HG03039 (cell line): ENCODE data around the gene SYT1.

ENCODE experiments used
- ATAC-seq: cut with Tn5 transposase; IDR thresholded peaks from one replicate; pipeline ENCODE4 v1.9.1; 2021; ENCODE audit warnings: mild to moderate bottlenecking, moderate library complexity; ENCODE audit not compliant: unreplicated experiment

SYT1 gene

DNA sequence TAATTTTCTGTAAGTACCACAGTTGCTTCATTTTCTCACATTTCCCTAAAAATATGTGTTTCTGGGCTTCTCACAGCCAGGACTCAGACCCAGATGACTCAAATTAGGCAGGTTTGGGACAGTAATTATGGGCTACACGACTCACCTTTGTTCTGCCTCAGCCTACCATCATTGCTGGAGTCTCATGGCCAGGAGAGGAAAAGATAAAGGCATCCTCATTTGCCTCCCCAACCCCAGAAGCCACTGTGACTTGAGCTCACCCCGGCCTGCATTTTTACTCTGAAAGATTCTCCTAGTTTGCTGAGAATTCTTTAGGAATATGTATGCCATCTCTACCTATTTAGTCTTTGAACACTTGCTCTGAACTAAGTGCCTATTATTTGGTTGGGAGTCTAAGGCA is 618.3 kb downstream of the SYT1 start:
- no peak for ATAC-seq

DNA sequence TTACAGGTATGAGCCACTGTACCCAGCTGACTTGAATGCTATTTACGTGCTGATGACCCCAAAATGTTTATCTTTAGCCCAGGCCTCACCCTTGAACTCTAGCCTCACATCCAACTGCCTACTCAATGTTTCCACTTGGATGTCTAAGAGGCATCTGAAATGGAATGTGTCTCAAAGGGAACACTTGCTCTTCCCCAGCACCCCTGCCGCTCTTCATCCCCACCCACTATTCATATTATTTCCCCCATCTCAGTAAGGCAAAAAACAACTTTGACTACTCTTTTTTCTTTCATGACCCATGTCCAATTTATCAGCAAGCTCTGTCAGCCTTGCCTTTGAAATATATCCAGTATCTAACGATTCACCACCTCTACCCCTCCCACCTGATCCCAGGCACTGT is 621.6 kb downstream of the SYT1 start:
- no peak for ATAC-seq

GRCh38 chr12:79487386-79488110 is 623.0 kb downstream of the SYT1 start:
- no peak for ATAC-seq
